HPDE6-E6E7 (cell line): ENCODE data around the gene PACS1.
"Not testable (repeated sequence)": the region's sequence is repeated elsewhere in the genome, so short reads cannot be mapped to it uniquely, and the experiment has no call there.

Source experiments
- DNase-seq: peaks from one replicate; pipeline ENCODE4 v3.0.0; 2011; ENCODE audit warnings: missing footprints; ENCODE audit errors: extremely low spot score

Gene PACS1

GRCh38 chr11:66069715-66070603, at the start of gene PACS1:
PACS1 (plus strand) TSS chr11:66070272; CDS start chr11:66070487, 215 bp downstream.
- peak; percentile 65 for DNase-seq

GRCh38 chr11:66020618-66021357, 49.3 kb upstream of the PACS1 start:
- DNase-seq: peak; percentile 81

GRCh38 chr11:66022401-66023185, 47.5 kb upstream of the PACS1 start:
- peak; percentile 72 for DNase-seq

- not testable (repeated sequence) for DNase-seq
Measured at GRCh38 chr11:66023186-66023440, 47.0 kb upstream of the PACS1 start.

GRCh38 chr11:66026017-66026529, 44.0 kb upstream of the PACS1 start, which contains the start of gene CATSPER1:
CATSPER1 (minus strand) TSS chr11:66026479; CDS start chr11:66026379, 100 bp downstream.
- no peak for DNase-seq

GRCh38 chr11:66032957-66033735, 36.9 kb upstream of the PACS1 start:
- DNase-seq: no peak

- DNase-seq: no peak
Measured at GRCh38 chr11:66035653-66036333, 34.3 kb upstream of the PACS1 start.

- DNase-seq: no peak
Measured at GRCh38 chr11:66036334-66036710, 33.8 kb upstream of the PACS1 start.

GRCh38 chr11:66037327-66037726, 32.7 kb upstream of the PACS1 start:
- no peak for DNase-seq

GRCh38 chr11:66039765-66040164, 30.3 kb upstream of the PACS1 start:
- no peak for DNase-seq

GRCh38 chr11:66042227-66042995, 27.7 kb upstream of the PACS1 start:
- DNase-seq: no peak

- no peak for DNase-seq
Measured at GRCh38 chr11:66042996-66043906, 26.8 kb upstream of the PACS1 start.

- no peak for DNase-seq
Measured at GRCh38 chr11:66044757-66045156, 25.3 kb upstream of the PACS1 start.

- DNase-seq: peak; percentile 71
Measured at GRCh38 chr11:66045177-66045639, 24.9 kb upstream of the PACS1 start.

- DNase-seq: no peak
Measured at GRCh38 chr11:66046901-66047300, 23.2 kb upstream of the PACS1 start.

- DNase-seq: no peak
Measured at GRCh38 chr11:66047541-66048365, 22.3 kb upstream of the PACS1 start.

- DNase-seq: no peak
Measured at GRCh38 chr11:66048547-66049323, 21.3 kb upstream of the PACS1 start, which contains the start of gene GAL3ST3. GAL3ST3 (minus strand) TSS chr11:66049161; CDS start chr11:66045415, 3,746 bp downstream.
